Measurements from ENCODE around the gene U2SURP.
A peak's percentile ranks its signal among the peaks of the same experiment; 100 is the strongest.
"Not testable (repeated sequence)": the region's sequence is repeated elsewhere in the genome, so short reads cannot be mapped to it uniquely, and the experiment has no call there.

The U2SURP gene

GRCh38 chr3:142987080-142987700 lies 14.2 kb upstream of the U2SURP start:
- H3F3A ChIP-seq (ENCODE audit: insufficient read depth), result no peaks in the 10 kb centered on the region
- H3K4me3 ChIP-seq (ENCODE audit: insufficient read depth, low read length, poor library complexity, severe bottlenecking), result no peak overlapping the region
- no peaks in the 10 kb centered on the region for H3K36me3 ChIP-seq (ENCODE audit: low read length)
- no peak overlapping the region for H2AFZ ChIP-seq (ENCODE audit: low read depth, low read length, severe bottlenecking)
- H3K9ac ChIP-seq (ENCODE audit: low read length), result no peak overlapping the region
- H3K27me3 ChIP-seq (ENCODE audit: low read length), result no peaks in the 10 kb centered on the region
- TF ChIP-seq EZH2phosphoT487 (conservative IDR thresholded peaks at IDR 0.05; ENCODE audit: low read length), result no peak
- TF ChIP-seq CTCF (IDR thresholded peaks at IDR 0.05; ENCODE audit: insufficient read depth, low read length, poor library complexity, severe bottlenecking), result peak; percentile 64
- no peaks in the 10 kb centered on the region for H3K9me2 ChIP-seq (replicated peaks; ENCODE audit: insufficient read depth, low read length)
- no peak overlapping the region for H3K4me2 ChIP-seq (ENCODE audit: low read depth, low read length, poor library complexity, severe bottlenecking)
- no peak overlapping the region for H3K27ac ChIP-seq (ENCODE audit: low read depth, low read length)
- H3K79me2 ChIP-seq (ENCODE audit: insufficient read depth, low read length), result no peaks in the 10 kb centered on the region
- no peaks in the 10 kb centered on the region for H3K9me3 ChIP-seq (ENCODE audit: insufficient read depth, low read length)
- no peaks in the 10 kb centered on the region for H4K20me1 ChIP-seq (ENCODE audit: low read depth, low read length)

DNA sequence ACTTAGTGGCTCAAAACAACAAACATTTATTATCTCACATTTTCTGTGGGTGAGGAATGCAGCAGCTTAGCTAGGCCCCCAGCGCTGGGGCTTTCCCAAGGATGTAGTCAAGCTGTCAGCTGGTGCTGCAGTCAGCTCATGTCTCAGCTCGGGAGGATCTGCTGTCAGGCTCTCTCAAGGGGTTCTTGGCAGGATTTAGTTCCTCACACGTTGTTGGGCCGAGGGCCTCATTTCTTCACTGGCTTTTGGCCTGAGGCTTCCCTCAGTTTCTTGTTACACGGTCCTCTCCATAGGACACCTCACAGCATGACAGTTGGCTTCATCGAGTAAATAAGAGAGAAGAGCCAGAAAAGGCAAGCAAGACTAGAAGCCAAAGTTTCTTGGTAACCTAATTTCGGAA lies 13.7 kb upstream of the U2SURP start:
- Histone ChIP-seq H3K4me2 (ENCODE audit: low read depth, low read length, poor library complexity, severe bottlenecking) (no peak overlapping the region), H2AFZ (ENCODE audit: low read depth, low read length, severe bottlenecking) (no peak overlapping the region), H3K9me2 (replicated peaks; ENCODE audit: insufficient read depth, low read length) (no peaks in the 10 kb centered on the region)

DNA sequence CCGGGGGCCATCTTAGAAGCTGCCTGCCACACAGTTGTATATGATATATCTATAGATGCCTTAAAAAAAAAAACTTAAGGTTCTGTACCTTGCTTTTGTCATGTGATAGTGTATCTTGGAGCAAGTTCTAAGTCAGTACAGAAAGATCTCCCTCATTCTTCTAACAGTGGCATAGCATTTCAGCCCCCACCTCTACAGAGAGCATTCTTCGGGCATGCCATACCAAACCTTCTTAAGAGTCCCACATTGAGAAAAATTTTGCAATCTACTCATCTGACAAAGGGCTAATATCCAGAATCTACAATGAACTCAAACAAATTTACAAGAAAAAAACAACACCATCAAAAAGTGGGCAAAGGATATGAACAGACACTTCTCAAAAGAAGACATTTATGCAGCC lies 13.1 kb upstream of the U2SURP start:
- not testable (repeated sequence) for H2AFZ ChIP-seq (ENCODE audit: low read depth, low read length, severe bottlenecking); H3K27ac ChIP-seq (ENCODE audit: low read depth, low read length); H3F3A ChIP-seq (ENCODE audit: insufficient read depth)

More for the DNA sequence above, 13.7 kb upstream of the U2SURP start:
- Histone ChIP-seq H3K4me3 (ENCODE audit: insufficient read depth, low read length, poor library complexity, severe bottlenecking) (no peak overlapping the region), H3F3A (ENCODE audit: insufficient read depth) (no peaks in the 10 kb centered on the region), H3K27ac (ENCODE audit: low read depth, low read length) (no peak overlapping the region), H3K9me3 (ENCODE audit: insufficient read depth, low read length) (no peaks in the 10 kb centered on the region), H4K20me1 (ENCODE audit: low read depth, low read length) (no peaks in the 10 kb centered on the region), H3K79me2 (ENCODE audit: insufficient read depth, low read length) (no peaks in the 10 kb centered on the region), H3K27me3 (ENCODE audit: low read length) (no peaks in the 10 kb centered on the region), H3K36me3 (ENCODE audit: low read length) (no peaks in the 10 kb centered on the region), H3K9ac (ENCODE audit: low read length) (no peak overlapping the region)
- TF ChIP-seq EZH2phosphoT487 (conservative IDR thresholded peaks at IDR 0.05; ENCODE audit: low read length) (no peak), CTCF (IDR thresholded peaks at IDR 0.05; ENCODE audit: insufficient read depth, low read length, poor library complexity, severe bottlenecking) (no peak)

GRCh38 chr3:142988826-142989225 lies 12.5 kb upstream of the U2SURP start:
- H3K4me2 ChIP-seq (ENCODE audit: low read depth, low read length, poor library complexity, severe bottlenecking); H3K36me3 ChIP-seq (ENCODE audit: low read length); H3K9me2 ChIP-seq (replicated peaks; ENCODE audit: insufficient read depth, low read length); H3K4me3 ChIP-seq (ENCODE audit: insufficient read depth, low read length, poor library complexity, severe bottlenecking); H2AFZ ChIP-seq (ENCODE audit: low read depth, low read length, severe bottlenecking); H3F3A ChIP-seq (ENCODE audit: insufficient read depth); H4K20me1 ChIP-seq (ENCODE audit: low read depth, low read length); H3K27ac ChIP-seq (ENCODE audit: low read depth, low read length); H3K79me2 ChIP-seq (ENCODE audit: insufficient read depth, low read length); H3K27me3 ChIP-seq (ENCODE audit: low read length); H3K9me3 ChIP-seq (ENCODE audit: insufficient read depth, low read length); H3K9ac ChIP-seq (ENCODE audit: low read length): not testable (repeated sequence)

More for the DNA sequence above, 13.1 kb upstream of the U2SURP start:
- not testable (repeated sequence) for H3K9me2 ChIP-seq (replicated peaks; ENCODE audit: insufficient read depth, low read length); H3K9ac ChIP-seq (ENCODE audit: low read length); H3K4me3 ChIP-seq (ENCODE audit: insufficient read depth, low read length, poor library complexity, severe bottlenecking); H3K9me3 ChIP-seq (ENCODE audit: insufficient read depth, low read length); H3K4me2 ChIP-seq (ENCODE audit: low read depth, low read length, poor library complexity, severe bottlenecking); H3K27me3 ChIP-seq (ENCODE audit: low read length); H3K79me2 ChIP-seq (ENCODE audit: insufficient read depth, low read length); H3K36me3 ChIP-seq (ENCODE audit: low read length); H4K20me1 ChIP-seq (ENCODE audit: low read depth, low read length)

All from SU-DHL-6 (cell line).